T1000 (cell line): ENCODE data around the gene DTX1.

Experiments
- DNase-seq: peaks from one replicate; lab custom pipeline; 2025; ENCODE audit warnings: mixed read lengths; lab: John Stamatoyannopoulos, UW

The DTX1 gene

DNA sequence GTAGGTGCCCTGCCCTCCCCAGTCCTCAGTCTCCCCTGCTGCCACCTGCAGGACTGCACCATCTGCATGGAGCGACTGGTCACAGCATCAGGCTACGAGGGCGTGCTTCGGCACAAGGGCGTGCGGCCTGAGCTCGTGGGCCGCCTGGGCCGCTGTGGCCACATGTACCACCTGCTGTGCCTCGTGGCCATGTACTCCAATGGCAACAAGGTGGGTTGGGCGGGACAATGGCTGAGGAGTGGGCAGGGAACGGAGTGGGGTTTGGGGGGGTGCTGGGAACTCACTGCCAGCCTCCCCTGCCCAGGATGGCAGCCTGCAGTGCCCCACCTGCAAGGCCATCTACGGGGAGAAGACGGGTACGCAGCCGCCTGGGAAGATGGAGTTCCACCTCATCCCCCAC lies 38.2 kb downstream of the DTX1 start:
- DNase-seq = no peak

DNA sequence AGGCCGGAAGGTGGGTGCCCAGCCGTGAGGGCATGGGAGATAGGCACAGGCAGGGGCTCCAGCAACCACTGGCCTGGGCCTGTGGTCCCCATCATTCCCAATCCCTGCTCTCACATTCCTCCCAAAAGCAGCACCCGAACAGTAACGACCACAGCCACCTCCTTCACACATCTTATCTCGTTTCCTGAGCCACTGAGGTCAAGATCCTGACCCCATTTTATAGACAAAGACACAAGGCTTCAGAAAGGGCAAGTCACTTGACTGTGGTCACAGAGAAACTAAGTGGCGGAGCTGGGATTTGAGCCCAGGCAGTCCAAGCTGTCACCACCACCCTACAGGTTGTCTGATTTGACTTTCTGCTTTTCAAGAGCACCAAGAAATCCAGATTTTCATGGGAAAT lies 38.9 kb downstream of the DTX1 start:
- DNase-seq = no peak

GRCh38 chr12:113096675-113097461 lies 40.3 kb downstream of the DTX1 start:
- no peak for DNase-seq

DNA sequence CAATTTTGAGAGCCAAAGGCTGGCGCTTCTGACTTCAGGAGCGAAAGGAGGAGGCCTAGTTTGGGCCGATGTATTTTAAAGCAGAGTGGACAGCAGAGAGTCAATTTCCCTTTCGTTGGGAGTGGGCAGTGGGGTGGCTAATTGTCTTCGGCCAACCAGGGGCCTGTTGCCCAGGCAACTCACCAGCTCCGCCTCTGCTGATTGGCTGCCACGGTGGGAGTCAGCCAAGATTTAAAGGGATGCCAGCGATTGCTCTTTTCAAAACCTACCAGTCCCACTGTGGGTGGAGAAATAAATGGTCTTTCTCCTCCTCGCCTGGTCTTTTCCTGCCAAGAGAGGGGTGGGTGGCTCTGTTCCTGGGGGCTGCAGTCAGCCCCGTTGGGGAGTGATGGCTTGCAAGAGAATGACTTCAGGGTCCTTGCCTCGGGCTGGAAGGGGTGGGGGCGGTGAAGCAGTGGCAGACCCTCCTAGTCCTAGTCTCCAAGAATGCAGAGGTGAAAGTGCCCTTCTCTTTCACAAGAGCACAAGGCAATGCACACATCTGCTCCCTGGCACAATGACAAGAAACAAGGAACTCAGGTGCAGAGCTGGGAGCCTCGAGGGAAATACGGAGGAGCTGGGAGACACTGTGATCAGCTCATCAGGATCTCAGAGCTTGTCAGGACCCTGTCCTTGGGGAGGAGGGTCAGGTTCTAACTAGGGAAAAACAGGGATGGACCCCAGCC lies 41.3 kb downstream of the DTX1 start:
- DNase-seq = no peak

DNA sequence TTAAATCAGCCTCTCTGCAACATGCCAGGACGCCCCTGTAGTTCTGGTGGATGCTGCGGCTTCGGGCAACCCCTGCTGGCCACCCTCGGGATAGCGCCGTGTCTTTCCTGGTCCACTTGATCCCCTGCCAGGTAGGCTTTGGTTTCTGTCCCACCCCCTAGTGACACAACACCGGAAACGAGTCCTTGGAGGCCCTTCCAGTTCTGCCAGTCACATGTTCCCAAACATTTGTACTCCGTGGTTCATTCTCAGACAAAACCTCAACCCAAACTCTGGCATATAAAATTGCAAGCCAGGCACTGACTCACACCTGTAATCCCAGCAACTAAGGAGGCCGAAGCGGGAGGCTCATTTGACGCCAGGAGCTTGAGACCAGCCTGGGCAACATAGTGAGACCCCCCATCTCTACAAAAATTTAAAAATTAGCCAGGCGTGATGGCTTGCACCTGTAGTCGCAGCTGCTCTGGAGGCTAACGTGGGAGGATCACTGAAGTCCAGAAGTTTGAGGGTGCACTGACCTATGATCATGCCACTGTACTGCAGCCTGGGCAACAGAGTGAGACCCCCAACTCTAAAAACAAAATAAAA lies 42.0 kb downstream of the DTX1 start:
- no peak for DNase-seq

GRCh38 chr12:113099364-113099763 lies 42.8 kb downstream of the DTX1 start:
- no peak for DNase-seq

GRCh38 chr12:113099764-113100163 lies 43.2 kb downstream of the DTX1 start:
- no peak for DNase-seq

DNA sequence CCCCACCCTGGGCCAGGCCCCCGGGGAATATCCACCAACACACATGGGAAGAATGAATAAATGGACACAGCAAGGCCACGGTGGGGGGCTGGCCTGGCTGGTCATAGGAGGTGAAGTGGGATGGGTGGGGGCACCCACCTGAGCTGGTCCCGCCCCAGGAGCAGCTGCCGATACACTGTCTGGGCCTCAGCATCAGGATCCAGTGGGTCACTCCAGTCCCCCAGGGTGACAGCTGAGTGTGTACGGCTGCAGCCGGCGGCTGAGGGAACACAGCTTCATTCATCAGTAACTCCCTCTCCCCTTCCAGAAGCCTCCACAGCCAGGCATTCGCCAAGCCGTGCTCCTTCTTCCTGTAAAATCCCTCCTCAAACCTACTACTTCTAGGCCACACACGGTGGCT lies 45.2 kb downstream of the DTX1 start:
- DNase-seq = no peak

DNA sequence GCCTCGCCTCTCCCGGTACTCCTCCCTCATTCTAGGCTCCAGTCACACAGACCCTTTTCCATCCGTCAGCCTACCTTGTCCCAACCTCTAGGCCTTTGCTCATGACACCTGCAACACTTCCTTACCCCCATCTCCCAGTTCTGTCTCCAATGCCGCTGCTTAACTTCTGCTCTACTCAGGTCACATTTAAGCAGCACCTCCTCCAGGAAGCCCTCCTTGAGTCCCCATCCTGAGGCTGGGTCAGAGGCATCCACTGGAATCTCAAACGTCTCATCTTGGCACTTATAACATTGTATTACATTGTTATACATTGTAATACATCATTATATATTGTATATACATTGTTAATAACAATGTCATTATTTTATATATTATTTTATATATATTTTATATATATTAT lies 46.3 kb downstream of the DTX1 start:
- no peak for DNase-seq

DNA sequence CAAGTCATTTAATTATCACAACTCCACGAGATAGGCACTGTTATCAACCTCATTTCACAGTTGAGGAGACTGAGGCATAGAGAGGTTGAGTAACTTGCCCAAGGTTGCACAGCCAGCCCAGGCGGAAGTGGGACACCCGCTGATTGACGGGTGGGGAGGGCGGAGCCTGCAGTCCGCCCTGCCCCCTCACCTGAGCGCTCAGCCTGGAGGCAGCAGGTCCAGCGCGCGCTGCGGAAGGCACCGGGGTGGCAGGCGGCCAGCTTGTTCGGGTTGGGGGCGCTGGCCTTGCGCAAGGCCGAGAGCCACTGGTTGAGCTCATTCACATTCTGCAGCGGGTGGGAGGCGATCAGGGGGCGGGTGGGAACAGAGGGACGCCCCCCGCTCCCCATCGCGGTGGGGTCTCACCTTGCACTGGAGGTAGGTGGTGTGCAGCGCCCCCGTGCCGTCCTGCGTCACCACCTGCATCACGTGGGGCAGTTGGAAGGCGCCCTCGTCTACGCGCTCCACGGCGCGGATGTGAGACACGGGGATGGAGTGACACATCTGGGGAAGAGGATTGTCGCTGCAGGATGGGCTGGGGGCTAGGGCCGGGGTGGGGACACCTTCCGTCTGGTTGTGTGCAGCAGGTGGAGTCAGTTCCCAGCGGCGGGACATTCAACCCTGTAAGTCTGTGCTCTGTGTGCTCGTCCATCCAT lies 47.4 kb downstream of the DTX1 start:
- no peak for DNase-seq

DNA sequence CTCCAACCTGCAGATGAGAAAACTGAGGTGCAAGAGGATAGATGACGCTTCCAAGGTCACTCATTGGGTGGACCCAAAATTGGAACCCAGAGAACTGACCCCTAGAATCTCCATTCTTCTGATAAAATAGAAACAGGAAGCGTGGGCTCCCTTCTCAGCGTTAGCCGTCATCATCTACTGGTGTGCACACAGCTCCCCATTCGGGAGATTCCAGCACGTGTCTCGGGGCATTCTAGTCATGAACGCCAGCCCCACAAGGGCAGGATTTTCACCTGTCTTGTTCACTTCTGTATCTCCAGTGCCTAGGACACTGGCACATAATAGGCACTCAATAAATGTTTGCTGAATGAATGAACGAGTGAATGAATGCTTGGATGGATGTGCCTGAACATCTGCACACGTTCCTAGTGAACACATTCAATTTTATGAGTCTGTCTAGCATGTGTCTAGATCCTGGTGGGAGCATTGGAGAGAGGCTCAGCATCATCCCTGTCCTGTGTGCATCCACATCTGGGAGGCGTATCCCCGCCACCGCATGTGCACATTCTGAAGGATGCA lies 48.5 kb downstream of the DTX1 start:
- no peak for DNase-seq

GRCh38 chr12:113105606-113106271 lies 49.2 kb downstream of the DTX1 start:
- DNase-seq = no peak

DNA sequence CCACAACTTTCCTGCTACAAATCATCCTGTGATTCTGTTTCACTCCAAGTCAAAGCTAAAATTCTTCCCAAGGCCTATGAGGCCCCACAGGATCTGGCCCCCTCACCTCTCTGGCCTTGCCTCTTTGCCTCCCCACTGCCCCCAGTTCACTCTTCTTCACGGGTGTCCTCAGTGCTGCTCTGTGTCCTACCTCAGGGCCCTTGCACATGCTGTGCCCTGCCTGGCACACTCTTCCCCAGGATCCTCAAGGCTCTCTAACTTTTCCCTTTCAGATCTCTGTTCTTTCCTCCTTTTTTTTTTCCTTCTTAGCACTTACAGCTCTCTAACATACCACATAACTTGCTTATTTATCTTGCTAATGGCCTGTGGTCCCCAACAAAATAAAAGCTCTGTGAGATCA lies 49.8 kb downstream of the DTX1 start:
- DNase-seq = no peak

- DNase-seq = no peak
Observed at GRCh38 chr12:113108308-113108707, 51.8 kb downstream of the DTX1 start.

- DNase-seq = no peak
Observed at GRCh38 chr12:113109360-113109759, 52.8 kb downstream of the DTX1 start.

GRCh38 chr12:113109872-113110599 lies 53.5 kb downstream of the DTX1 start:
- no peak for DNase-seq

DNA sequence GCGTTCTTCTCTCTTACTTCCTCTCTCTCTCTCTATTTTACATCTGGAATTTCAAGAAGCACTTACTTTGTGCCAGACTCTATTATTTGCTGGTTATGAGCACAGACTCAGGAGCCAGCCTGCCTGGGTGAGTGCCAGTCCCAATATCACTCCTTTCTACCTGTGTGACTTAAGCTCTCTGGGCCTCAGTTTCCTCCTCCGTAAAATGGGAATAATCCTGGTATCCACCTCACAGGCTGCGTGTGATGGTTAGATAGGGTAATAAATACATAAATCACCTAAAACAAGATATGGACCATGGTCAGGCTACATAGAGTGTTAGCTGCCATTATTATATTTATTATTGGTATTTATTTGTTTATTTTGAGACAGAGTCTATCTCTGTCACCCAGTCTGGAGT lies 54.7 kb downstream of the DTX1 start:
- no peak for DNase-seq

- no peak for DNase-seq
Observed at GRCh38 chr12:113112043-113112899, 55.7 kb downstream of the DTX1 start.

DNA sequence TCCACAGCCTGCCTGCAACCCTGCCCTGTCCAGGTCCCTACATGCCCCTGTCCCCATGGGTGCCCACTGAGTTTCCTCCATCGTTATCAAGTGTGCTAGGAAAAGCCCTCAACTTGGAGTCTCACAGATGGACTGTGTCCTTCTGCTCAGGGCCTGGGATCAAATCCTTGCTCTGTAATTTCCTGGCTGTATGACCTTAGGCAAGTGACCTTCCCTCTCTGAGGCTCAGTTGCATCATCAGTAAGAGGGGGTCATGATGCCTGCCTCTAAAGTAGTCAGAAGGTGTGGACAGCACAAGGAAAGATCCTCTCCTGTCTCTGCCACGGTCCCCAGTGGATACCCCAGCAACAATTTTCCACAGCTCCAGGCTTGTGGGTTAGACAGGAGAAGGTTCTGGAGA lies 56.9 kb downstream of the DTX1 start:
- DNase-seq = no peak
